Stimulated activated CD8-positive, alpha-beta memory T cell treated with anti-CD3 and anti-CD28 coated beads, Interleukin-7, amount 100 ng/mL, for 4 hours (primary cell): ENCODE data around the gene DENND5B.
"Not testable (repeated sequence)": the region's sequence is repeated elsewhere in the genome, so short reads cannot be mapped to it uniquely, and the experiment has no call there.

Source experiments
- DNase-seq, 2 donors: peaks; one replicate each; pipeline ENCODE4 v3.0.0-alpha.2; 2020; ENCODE audit warnings: low read depth in 2 of 2

DENND5B gene

GRCh38 chr12:31557707-31558106 lies 33.2 kb downstream of the DENND5B start:
- DNase-seq = no peak

GRCh38 chr12:31555466-31555865 lies 35.5 kb downstream of the DENND5B start:
- not testable (repeated sequence) for DNase-seq

- not testable (repeated sequence) for DNase-seq
Observed at GRCh38 chr12:31550590-31550989, 40.3 kb downstream of the DENND5B start.

- DNase-seq = no peak
Observed at GRCh38 chr12:31536672-31537071, 54.3 kb downstream of the DENND5B start.

GRCh38 chr12:31533470-31533869 lies 57.5 kb downstream of the DENND5B start:
- no peak for DNase-seq

- no peak for DNase-seq
Observed at GRCh38 chr12:31531893-31532292, 59.0 kb downstream of the DENND5B start.

- DNase-seq = no peak
Observed at GRCh38 chr12:31528095-31528494, 62.8 kb downstream of the DENND5B start.

GRCh38 chr12:31527083-31527482 lies 63.9 kb downstream of the DENND5B start:
- DNase-seq = no peak

- no peak for DNase-seq
Observed at GRCh38 chr12:31526158-31526546, 64.8 kb downstream of the DENND5B start.

- DNase-seq = no peak
Observed at GRCh38 chr12:31525496-31526157, 65.3 kb downstream of the DENND5B start.

- DNase-seq = no peak
Observed at GRCh38 chr12:31524791-31525495, 66.0 kb downstream of the DENND5B start.

- no peak for DNase-seq
Observed at GRCh38 chr12:31523306-31523705, 67.6 kb downstream of the DENND5B start.

GRCh38 chr12:31522607-31523006 lies 68.3 kb downstream of the DENND5B start:
- no peak for DNase-seq

- DNase-seq = no peak
Observed at GRCh38 chr12:31521964-31522363, 69.0 kb downstream of the DENND5B start.

GRCh38 chr12:31519511-31519910 lies 71.4 kb downstream of the DENND5B start:
- no peak for DNase-seq

- DNase-seq = no peak
Observed at GRCh38 chr12:31518680-31519227, 72.2 kb downstream of the DENND5B start.

- DNase-seq = no peak
Observed at GRCh38 chr12:31517994-31518393, 72.9 kb downstream of the DENND5B start.

GRCh38 chr12:31516702-31517101 lies 74.2 kb downstream of the DENND5B start:
- no peak for DNase-seq

GRCh38 chr12:31514912-31515311 lies 76.0 kb downstream of the DENND5B start:
- DNase-seq = no peak

GRCh38 chr12:31510034-31510433 lies 80.9 kb downstream of the DENND5B start:
- DNase-seq = no peak

- DNase-seq = no peak
Observed at GRCh38 chr12:31508436-31509150, 82.3 kb downstream of the DENND5B start.

- DNase-seq = no peak
Observed at GRCh38 chr12:31507966-31508365, 83.0 kb downstream of the DENND5B start.
